GM21515 (cell line): ENCODE results near the gene MTR.
"Not testable (repeated sequence)": the region's sequence is repeated elsewhere in the genome, so short reads cannot be mapped to it uniquely, and the experiment has no call there.

Experiments used
- ATAC-seq: cut with Tn5 transposase; IDR thresholded peaks from one replicate; pipeline ENCODE4 v1.9.1; 2021; ENCODE audit not compliant: unreplicated experiment

MTR gene

DNA sequence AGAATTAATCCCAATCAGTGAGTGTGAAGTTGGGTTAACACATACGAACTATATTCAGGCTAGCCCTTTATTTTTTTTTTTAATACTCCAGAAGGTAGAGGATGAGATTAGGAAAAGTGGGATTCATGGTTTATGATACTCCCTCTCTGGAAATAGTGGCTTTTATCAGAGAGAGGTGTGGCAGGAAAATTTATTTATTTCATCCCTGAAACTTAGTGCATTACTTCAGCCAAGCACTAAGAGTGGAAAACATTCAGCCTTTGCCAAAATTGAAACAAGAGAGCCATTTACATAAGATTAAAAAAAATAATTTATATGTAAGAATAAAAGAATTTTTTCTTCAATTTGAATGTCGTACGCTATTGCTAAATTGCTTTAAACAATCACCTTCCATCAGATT, 35.0 kb downstream of the MTR start:
- no peak for ATAC-seq

DNA sequence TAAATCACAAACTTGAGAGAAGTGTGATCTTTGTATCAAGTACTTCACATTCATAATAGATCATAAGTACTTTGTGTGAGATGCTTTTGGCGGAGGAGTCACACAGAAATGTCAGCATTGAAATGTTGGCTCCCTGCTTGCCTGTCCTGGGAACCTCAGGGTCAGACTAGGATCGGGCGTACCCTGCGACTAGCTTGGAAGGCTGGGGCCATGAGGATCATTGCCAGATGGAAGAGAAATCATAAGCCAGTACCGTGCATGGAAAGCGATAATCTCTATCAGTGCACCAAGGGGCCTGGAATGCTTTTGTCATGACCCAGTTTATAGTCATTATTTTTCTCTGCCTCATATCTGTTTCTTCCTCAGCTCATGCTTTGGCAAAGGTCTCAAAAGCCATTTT, 35.5 kb downstream of the MTR start:
- ATAC-seq = no peak

GRCh38 chr1:236833575-236833974, 38.5 kb downstream of the MTR start:
- ATAC-seq = no peak

DNA sequence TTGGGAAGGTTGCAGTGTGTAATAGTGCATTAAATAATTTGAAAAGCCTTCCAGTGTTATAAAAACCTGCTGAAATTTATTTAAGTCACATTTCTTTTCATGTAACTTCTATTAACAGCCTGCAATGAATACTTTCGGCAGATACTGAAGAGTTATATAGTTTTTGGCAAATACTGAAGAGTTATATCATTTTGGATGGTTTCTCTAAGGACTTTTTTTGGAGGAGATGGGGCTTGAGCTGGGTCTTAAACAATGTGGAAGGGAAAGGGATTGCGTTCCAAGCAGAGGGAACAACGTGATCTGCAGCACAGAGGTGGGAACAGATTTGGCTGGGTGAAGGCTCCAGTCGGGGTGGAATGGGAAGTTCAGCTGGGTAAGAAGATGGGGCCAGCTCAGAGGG, 39.8 kb downstream of the MTR start:
- no peak for ATAC-seq

GRCh38 chr1:236835491-236835890, 40.4 kb downstream of the MTR start:
- no peak for ATAC-seq

DNA sequence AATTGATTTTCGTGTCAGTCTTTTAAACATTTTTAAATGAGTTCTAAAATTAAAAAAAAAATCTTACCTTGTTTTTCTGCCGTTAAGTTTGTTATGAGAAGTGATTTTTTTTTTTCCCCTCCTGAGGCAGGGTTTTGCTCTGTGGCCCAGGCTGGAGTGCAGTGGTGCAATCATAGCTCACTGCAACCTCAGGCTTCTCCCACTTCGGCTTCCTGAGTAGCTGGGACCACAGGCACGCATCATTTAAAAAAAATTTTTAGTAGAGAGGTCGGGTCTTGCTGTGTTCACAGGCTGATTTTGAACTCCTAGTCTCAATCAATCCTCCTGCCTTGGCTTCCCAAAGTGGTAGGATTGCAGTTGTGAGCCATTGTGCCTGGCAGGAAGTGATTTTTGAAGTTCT, 41.1 kb downstream of the MTR start:
- ATAC-seq = no peak

DNA sequence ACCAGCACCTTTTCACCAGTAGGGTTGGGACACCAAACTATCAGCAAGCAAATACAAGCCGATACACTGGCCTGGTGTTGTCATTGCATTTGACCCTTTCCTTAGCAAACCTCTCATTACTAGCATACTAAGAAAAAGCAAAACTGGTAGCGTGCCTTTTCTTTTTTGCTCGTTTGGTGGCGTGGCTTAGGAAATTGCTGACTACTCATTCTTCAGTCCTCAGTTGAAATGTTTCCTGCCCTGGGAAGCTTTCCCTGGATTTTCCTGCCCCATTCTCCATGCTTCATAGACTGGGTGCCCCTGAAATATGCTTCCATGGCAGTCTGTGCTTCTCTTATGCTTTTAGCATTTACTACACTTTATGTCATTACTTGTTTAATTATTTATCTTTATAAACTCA, 42.0 kb downstream of the MTR start:
- no peak for ATAC-seq

- ATAC-seq = no peak
These were observed 42.8 kb downstream of the MTR start for GRCh38 chr1:236837897-236838296.

DNA sequence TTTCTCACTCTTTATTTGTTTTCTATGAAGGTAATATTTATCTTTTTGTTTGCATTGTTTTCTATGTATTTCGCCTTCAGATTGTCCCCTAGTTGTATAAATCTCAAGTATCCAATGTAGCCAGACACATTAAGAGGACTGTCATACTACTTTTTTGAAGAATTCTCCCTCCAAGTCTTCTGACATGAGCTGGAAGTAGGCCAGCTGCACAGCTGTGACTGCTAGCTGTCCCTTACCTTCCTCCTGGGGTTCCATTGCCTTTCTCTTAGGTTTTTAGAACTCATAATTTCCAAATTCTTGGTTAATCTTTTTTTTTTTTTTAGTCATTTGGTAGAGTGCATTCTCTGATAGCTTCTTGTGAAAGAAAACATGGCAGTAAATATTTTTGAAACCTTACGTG, 46.2 kb downstream of the MTR start:
- no peak for ATAC-seq

- no peak for ATAC-seq
These were observed 49.6 kb downstream of the MTR start for GRCh38 chr1:236844499-236845271.

DNA sequence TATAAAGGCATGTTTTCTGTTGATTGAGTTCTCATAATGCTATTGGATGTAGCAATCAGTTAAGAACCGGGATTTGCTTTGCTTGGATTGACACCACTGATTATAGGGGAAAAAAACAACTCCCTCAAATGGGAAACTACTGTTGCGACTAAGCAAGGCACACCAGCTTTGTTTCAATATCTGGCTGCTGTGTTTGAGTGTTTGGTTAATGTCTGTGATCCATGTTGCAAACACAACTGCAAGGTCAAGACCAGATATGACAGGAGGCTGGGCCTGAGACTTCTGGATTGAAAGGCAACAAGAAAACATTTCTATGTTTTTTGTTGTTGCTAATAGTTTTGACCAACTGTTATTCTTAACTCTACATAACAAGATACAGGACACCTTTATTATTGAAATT, 50.7 kb downstream of the MTR start:
- ATAC-seq = no peak

DNA sequence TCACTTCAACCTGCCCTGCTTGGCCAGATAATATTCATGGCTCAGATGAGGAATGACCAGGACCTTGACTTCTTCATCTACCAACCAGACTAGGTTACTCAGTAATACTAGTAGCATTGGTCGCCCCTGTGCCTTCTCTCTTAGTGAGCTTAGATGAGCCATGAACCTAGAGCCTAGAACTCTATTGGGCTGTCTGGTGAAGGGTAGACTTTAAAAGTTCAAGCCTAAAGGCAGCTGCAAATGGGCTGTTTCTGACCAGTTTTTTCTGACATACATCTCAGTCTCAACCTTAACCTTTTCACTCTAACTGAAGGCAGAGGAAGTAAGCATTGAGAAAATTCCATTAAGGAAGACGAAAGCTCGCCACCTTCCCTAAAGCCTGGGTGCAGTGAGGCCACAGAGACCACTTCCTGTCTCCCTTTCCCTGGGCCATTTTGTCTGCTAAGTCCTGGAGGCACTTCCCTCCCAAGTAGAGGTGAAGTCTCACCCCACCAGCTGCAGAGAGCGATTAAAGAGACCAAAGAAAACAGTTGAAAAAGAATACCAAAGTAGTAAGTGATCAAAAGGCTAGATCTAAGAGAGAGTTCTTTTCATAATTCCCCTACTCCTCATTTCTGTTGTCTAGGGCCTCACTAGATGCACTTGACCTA, 53.3 kb downstream of the MTR start:
- ATAC-seq = no peak

DNA sequence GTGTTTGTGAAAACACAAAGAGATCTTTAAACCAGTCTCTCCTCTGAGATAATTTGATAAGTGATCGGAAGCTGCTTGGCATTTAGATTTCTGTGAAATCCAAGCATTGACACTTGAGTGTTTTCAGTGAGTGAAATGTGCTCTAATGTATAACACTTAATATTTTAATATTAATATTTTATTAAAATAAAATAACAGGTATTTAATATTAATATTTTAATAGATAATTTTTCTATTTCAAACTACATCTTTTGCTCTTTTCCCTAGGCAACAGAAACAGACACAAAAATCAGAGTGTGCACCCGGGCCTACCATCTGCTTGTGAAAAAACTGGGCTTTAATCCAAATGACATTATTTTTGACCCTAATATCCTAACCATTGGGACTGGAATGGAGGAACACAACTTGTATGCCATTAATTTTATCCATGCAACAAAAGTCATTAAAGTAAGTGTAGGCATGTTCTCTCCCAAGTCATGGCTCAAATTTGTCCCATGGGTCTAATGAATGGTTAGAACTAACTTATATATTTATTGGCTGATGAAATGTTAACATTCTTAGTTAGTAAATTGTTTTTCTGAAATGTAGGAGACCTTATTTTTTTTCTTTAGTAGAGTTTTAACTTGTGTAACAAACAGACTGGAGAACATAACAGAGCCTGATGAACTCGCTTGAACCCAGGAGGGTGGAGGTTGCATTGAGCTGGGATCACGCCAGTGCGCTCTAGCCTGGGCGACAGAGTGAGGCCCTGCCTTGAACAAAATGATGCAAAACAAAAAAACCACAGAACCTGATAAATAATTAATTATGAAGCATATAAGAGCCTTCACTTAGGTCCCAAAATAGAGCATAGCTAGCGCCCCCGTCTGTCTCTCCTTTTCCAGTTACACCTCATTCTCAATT, 55.2 kb downstream of the MTR start:
- no peak for ATAC-seq

- no peak for ATAC-seq
These were observed 56.8 kb downstream of the MTR start for GRCh38 chr1:236851871-236852270.

- ATAC-seq = no peak
These were observed 59.0 kb downstream of the MTR start for GRCh38 chr1:236853921-236854604.

- ATAC-seq = no peak
These were observed 59.5 kb downstream of the MTR start for GRCh38 chr1:236854605-236854983.

DNA sequence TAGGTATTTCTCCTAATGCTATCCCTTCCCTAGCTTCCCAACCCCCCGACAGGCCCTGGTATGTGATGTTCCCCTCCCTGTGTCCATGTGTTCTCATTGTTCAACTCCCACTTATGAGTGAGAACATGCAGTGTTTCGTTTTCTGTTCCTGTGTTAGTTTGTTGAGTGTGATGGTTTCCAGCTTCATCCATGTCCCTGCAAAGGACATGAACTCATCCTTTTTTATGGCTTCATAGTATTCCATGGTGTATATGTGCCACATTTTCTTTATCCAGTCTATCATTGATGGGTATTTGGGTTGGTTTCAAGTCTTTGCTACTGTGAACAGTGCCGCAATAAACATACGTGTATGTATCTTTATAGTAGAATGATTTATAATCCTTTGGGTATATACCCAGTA, 61.6 kb downstream of the MTR start:
- not testable (repeated sequence) for ATAC-seq

DNA sequence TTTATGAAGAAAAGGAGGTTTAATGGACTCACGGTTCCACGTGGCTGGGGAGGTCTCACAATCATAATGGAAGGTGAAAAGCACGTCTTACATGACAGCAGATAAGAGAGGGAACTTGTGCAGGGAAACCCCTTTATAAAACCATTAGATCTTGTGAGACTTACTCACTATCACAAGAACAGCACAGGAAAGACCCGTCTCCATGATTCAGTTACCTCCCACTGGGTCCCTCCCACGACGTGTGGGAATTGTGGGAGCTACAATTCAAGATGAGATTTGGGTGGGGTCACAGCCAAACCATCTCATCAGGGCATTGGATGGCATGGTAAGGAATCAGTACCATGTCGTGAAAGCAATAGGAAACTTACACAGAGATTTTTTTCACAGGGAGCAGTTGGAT, 63.1 kb downstream of the MTR start:
- no peak for ATAC-seq

- ATAC-seq = no peak
These were observed 65.0 kb downstream of the MTR start for GRCh38 chr1:236860101-236860500.

GRCh38 chr1:236860674-236861073, 65.6 kb downstream of the MTR start:
- no peak for ATAC-seq

GRCh38 chr1:236861560-236862218, 66.6 kb downstream of the MTR start:
- ATAC-seq = no peak
